Activated T-cell treated with anti-CD3 and anti-CD28 coated beads for 4 hours (primary cell): ENCODE results near the gene NKD2.
"Not testable (repeated sequence)": the region's sequence is repeated elsewhere in the genome, so short reads cannot be mapped to it uniquely, and the experiment has no call there.

Experiments used
- DNase-seq: peaks from one replicate; pipeline ENCODE4 v3.0.0-alpha.2; 2020

NKD2 gene, protein sequence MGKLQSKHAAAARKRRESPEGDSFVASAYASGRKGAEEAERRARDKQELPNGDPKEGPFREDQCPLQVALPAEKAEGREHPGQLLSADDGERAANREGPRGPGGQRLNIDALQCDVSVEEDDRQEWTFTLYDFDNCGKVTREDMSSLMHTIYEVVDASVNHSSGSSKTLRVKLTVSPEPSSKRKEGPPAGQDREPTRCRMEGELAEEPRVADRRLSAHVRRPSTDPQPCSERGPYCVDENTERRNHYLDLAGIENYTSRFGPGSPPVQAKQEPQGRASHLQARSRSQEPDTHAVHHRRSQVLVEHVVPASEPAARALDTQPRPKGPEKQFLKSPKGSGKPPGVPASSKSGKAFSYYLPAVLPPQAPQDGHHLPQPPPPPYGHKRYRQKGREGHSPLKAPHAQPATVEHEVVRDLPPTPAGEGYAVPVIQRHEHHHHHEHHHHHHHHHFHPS

DNA sequence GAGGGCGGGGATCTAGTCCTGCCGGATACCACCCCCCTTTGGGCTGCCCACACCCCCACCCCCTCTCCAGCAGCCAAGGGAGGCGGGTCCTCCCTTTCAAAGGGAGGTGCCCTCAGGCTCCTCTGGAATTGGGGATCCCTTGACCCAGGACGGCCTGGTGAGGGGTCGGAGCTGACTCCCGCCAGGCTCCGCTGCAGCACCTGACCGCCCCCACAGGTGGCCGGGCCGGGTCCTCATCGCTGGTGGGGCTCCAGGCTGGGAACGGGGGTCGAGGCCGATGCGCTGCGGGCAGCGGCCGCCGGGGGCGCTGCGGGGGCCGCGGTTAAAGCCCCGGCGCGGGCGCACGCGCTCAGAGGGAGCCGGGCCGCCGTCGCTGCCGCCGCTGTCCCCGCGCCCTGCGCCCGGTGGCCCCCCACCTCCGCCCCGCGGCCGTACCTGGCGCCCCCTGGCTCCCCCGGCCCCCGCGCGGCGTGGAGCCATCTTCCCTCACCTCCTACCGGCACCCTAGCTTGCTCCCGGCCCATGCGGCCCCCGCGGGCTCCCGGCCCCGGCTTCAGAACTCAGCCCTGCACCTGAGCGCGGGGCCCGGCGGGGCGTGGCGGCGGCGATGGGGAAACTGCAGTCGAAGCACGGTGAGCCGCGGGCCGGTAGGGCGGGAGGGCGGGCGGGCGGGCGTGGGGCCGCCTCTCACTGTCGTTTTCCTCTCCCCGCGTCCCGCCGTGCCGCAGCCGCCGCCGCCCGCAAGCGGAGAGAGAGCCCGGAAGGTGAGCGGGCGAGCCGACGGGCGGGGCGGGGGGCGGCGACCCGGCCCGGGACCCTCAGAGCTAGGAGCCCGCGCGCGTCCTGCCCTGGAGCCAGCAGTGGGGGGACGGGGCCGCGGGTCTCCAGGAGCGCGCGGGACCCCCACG lies at the start of gene NKD2:
Gene NKD2 (plus strand): TSS at position 352 of the 908 bp plus-strand sequence. CDS start 256 bp downstream, at position 608.
- no peak for DNase-seq

DNA sequence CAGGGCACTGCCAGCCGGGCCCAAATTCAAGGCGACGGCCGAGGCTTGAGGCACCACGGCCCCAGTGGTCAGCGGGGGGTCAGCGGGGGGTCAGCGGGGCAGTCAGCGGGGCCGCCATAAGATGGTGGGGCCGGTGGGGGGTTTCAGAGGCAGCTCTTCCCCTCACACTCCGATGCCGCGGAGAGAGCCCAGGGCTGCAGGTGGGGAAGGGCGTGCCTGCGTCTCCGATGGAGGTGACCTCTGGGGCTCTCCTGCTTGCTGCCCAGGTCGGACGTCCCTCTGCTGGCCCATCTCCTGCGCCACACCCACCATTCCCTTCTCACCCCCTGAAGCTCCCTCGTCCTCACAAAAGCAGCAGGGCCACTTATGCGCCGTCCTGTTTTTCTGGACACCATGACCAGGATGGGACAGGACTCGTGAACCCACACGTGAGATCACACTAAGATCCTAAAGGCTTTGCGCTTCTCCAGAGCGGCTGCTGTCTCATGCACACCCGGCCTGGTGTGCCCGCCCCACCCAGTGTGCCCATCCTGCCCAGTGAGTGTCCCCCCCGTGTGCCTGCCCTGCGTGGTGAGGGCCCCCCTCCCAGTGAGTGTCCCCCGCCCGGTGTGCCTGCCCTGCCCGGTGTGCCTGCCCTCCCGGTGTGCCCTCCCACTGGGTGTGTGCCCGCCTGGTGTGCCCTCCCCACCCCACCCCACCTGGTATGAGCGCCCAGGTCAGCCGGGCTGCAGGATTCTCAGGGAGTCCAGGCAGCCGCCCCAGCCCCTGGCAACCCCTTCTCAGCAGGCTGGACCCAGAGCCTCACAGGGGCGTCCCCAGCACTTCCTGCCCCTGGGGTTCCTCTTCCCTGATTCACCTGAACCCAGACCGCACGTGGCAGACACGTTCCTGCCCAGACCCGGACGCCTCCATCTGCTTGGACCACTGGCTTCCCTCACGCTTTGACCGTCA lies 48.7 kb upstream of the NKD2 start:
- no peak for DNase-seq

DNA sequence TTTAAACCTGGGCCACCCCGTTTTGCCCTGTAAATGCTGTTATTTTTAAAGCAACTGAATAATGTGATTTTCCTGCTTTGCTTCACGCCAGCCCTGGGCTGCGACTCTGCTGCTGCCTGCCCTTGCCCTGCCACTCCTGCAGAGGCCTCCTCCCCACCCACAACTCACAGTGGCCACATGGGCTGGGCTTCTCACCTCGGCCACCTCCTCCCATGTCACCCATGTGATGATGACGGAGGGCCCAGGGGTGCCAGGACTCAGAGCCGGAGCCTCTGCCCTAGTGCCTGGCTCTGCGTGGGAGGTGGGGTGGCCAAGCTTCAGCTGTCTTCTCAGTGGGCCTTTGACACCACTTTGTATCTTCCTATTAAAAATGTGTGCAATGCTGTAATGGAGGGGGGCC lies 48.1 kb upstream of the NKD2 start:
- DNase-seq: no peak

DNA sequence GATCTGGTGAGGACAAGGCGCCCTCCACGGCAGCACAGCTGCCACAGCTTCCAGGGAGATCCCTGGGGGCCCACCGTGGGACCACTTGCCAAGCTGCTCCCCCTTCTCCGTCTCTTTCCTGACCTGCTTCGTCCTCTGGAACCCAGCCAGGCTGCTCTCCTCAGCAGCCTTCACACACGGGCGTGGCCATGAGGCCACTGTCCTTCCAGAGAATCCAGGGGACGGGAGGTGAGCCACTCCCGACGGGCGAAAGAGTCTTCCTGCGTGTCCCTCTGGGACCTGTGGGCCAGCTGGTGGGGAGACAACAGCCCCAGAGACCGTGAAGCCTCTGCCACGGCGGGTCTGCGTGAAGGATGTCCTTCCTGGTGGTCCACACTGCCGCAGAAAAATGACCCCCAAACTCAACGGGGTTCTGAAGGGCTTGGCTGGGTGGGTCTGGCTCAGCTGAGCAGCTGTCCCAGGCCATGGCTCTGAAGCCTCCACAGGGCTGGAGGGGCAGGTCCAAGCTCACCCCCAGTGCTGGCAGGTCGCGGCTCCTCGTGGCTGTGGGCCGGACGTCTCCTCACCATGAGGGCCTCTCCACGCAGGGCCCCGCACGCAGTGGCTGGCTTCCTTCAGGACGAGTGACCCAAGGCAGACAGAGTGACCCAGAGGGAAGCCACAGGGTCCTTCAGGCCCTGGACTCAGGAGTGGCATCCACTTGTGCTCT lies 47.4 kb upstream of the NKD2 start:
- no peak for DNase-seq

DNA sequence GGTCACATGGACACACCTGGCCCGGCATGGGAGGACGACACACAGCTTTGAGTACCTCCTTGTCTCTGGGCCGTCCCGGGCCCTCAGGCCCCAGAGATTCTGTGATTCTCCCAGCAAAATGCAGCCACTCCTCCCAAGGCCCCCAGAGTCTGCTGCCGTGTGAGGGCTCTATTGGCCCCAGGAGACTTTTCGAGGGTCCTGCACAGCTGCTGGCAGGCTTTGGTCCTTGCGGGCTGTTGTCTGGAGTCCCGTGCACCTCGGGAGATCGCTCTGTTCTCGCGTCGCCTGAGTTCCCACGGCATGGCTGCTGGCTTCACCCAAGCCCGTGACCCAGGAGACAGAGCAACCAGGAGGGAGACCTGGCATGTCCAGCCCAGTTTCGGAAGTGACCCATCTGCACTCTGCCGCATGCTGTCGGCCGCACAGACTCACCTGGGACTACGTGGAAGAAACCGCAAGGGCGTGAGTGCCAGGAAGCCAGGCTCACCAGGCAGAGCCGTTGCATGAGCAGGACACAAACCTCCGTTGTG lies 46.8 kb upstream of the NKD2 start:
- DNase-seq: no peak

DNA sequence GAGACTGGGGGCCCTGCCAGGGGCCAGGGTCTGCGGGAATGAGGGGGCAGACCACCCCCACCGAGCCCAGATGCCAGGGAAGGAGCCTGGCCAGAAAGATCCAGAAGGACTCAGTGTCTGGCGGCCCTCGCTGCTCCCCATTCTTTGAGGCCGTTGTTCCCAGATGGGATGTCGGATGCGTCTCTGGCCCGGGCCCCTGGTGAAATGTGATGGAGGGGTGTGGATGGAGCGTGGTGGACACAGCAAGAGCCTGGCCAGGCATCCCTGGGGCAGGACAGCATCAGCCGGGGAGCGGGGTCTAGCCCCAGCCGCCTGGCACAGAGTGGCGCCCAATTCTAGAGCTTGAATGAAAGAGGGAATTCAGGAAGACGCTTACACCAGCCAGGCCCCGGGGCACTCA lies 46.2 kb upstream of the NKD2 start:
- DNase-seq: no peak

DNA sequence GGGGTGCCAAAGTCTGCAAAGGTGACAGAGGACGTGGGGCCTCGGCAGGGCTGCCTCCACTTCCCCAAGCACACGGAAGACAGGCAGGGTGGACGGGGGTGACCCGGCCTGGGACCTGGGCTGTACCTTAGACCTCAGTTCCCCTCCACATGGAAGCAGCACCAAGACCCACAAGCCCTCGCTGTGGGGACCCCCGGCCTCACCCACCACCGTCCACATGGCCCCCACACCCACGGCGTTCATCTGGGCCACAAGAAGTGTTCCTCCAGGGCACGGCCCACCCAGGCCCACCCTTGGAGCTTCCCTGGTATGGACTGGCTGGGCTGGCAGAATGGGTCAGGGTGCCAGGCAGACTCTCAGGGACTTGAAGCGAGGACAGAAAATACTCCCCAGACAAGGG lies 45.8 kb upstream of the NKD2 start:
- DNase-seq: no peak

DNA sequence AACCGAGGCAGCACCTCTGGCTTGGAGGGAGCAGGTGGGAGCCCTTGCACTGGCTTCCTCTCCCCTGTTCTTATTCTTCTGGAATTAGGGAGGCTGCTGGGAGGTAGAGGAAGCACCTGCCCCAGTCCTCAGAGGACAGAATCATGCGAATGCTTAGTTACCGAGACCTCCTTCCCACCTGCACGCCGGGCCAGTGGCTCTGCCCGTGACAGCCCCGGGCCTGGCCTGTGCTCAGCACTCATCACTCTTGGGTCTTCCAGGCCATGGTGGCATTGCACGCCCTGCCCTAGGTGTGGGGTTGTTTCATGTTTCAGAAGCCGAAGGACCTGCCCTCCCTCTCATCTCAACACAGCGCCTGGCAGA lies 45.3 kb upstream of the NKD2 start:
- no peak for DNase-seq

DNA sequence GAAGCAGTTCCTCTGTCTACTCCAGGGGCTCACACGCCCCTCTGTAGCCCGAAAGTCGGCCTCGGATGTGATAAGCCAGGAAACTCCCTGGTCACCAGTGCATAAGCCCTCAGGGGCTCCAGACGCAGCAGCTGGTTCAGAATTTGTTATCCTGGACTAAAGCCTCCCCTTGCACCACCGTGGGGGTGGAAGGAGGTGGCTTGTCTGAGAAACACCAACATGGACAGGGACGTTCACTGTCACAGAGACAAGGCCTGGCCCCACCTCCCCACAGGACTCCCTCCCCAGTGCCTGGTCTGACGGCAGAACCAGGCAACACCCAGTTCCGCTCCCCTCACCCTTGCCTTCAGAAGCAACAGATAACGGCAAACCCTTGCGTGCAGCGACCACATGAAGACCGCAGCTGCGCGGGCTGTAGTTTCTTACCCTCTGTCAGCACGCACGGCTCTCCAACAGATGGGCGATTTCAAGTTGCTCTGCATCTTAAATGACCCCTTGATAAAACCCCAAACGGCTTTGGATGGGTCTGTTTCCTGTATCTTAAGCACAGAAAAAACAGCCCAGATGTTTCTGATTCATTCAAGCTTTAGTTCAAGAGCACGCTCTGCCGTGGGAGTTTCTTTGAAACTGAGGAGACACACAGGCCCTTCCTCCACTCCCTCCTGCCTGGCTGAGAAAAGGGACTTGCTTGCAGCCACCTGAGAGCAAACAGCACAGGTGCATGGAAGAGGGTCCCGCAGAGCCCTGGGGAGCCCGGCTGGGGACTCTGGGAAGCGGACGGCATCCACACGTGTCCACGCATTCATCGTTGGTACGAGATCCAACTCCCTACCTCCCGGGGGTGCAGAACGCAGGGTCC lies 44.7 kb upstream of the NKD2 start:
- no peak for DNase-seq

DNA sequence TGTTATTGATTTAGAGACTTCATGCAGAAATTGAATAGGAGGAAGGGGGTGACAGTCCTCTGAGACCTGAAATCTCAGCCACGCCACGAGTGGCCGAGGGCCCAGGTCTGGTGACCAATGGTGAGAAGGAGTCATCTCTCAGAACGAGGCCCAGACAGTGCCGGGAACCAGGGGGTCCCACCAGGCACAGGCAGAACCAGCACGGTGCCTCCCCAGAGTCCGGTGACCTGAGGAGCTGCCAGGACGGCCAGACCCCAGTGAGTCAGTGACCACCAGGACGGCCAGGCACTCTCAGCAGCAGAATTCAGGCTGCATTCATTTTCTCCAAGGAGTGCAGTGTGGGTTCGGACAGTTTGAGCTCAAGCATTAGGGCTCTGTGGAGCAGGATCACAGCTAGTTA lies 43.8 kb upstream of the NKD2 start:
- no peak for DNase-seq

DNA sequence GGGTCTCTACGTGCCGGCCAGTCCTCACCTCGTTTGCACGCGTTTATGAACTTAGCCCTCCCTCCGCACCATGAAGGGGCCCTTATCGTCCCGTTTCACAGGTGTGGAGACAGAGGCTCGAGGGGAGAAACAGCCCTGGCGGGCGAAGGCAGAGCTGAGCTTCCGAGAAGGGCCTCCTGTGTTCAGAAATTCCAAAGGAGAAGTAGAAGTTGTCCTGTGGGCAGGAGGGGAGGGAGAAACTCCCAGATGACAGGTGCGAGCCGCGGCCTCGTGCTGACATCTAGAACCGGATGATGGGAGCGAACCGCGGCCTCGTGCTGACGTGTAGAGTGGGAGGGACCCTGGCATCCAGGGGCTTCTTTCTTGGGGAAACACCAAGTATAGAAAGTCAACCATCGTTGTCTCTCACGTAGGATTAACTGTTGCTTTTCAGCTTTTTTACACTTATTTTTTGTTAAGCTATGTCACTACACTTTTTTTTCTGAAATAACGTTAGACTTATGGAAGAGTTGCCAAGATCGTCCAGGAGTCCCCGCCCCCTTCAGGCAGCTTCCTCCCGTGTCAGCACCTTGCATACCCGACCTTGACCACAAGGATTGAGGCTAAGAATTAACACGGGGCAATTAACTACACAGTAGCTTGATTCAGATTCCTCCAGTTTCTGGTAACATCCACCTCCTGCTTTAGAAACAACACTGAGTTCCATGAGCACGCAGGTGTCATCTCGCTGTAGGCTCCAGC lies 42.8 kb upstream of the NKD2 start:
- DNase-seq: no peak

DNA sequence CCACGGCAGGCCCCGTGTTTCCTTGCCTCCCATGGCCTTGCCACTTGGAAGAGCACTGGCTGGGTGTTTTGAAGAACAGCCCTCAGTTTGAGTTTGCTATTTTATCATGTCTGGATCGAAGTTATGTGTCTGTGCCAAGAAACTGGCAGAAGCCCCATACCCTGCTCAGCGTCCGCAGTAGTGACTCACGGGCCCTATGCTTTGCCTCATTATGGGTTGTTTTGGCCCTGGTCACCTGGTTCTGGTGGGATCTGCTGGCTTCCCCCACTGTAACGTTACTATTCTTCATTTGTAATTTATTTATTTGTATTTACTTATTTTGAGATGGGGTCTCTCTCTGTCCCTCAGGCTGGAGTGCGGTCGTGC lies 42.3 kb upstream of the NKD2 start:
- DNase-seq: no peak

DNA sequence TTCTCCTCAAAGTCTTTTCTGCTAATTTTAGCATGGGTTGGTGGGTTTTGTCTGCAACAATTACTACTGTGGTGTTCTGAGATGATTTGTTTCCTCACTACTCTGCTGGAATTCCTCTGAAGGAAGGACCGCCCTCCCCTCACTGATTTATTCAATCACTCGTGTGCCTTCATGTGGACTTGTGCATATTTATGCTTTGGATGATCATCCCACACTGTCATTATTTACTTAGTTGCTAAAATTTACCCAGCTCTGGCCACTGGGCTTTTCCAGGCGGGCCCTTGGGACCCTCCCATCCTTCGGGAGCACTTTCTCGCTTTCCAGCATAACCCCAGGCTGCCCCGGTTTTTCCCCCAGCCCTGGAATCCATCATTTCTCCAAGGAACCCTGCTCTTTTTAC lies 41.7 kb upstream of the NKD2 start:
- DNase-seq: no peak

DNA sequence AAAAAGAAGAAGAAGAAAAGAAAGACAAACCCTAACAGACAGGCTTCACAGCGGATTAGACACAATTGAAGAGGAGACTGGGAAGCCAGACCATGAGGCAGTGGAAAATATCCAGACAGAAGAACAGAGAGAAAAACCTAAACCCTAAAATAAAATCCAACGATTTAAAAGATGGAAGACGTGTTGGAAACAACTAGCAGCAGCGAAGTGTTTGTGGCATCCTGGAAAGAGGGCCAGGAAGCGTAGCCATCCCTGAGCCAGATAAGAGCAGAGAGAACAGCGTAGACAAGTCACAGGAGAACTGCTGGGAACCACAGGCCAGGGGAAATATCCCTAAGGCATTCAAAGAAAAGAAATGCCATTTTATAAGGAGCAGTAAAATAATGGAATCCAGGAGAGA lies 39.7 kb upstream of the NKD2 start:
- no peak for DNase-seq

DNA sequence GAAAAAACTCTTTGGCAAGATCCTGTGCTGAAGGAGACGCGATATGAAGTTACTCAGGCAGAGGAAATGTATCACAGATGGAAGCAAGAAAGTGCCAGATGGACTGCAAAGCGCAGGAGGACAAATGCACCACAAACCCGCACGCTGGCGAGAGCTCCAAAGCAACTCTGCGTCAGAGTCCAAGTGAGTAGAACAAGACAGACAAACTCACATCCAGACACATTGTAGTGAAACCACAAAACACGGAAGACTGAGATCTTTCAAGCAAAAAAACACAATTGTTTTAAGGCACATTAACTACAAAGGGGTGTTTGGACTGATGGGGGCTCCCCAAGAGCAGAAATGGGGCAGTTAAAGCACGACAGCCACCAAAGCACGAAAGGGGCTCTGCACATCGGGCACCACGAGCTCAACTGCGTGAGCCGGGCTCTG lies 39.2 kb upstream of the NKD2 start:
- no peak for DNase-seq

DNA sequence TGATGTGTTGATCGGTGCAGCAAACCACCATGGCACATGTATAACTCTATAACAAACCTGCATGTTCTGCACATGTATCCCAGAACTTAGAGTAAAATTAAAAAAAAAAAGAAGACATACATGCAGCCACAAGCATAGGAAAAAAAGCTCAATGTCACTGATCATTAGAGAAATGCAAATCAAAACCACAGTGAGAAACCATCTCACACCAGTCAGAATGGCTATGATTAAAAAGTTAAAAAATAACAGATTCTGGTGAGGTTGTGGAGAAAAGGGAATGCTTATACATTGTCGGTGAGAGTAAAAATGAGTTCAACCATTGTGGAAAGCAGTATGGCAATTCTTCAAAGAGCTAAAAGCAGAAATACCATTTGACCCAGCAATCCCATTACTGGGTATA lies 36.0 kb upstream of the NKD2 start:
- DNase-seq: not testable (repeated sequence)

DNA sequence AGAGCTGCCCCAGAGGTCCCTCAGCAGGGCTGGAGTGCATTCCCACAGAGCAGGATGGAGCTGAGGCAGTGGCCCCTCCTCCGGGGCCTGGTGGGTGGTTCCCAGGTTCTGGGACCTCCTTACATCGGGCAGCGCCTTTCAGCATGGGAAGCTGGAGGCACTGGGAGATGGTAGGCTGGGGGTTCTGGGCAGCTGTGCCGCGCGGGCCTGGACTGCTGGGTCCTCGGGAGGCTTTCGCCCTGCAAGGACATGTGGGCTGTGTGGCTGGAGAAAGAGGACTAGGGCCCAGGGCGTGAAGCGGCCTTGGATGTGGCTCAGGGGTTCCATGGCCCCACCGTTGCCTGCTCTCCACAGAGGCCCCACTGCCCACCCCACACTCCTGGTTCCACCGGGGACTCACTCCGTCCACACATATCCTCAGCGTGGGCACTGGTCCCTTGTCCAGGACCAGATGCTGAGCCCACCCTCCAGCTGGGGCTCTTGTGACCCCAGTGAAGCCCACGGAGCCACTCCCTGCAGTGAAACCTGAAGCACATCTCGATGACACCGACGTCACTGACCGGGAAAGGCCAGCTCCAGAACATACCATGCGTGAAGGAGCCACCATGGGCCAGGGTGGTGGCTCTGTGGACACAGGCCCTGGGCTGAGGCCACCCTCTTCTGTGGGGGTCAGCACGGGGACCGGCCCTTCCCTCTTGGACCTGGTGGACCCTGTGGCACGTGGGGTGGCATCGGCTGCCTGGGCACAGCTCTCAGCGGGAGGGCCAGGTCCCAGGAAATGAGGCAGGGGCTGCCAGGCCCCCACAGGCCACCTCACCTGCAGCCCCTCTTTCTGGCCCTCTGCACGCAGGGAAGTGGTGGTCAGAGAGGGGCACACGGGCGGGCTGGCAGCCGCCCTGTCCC lies 31.5 kb upstream of the NKD2 start:
- no peak for DNase-seq

DNA sequence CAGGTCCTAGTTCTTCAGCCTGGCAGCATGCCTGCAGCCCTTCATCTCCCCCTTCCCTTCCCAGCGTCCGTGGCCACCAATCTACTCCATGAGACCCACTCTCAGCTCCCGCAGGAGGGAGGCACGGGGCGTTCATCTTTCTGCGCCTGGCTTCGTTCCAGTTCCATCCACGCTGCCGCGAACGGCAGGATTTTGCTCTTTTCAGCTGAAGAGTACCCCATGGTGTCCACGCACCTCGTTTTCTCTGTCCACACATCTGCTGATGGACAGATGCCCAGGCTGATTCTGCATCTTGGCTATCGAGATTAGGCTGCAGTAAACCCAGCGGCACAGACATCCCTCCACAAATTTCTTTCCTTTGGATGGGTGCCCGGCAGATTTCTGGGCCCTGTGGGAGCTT lies 30.5 kb upstream of the NKD2 start:
- DNase-seq: no peak

DNA sequence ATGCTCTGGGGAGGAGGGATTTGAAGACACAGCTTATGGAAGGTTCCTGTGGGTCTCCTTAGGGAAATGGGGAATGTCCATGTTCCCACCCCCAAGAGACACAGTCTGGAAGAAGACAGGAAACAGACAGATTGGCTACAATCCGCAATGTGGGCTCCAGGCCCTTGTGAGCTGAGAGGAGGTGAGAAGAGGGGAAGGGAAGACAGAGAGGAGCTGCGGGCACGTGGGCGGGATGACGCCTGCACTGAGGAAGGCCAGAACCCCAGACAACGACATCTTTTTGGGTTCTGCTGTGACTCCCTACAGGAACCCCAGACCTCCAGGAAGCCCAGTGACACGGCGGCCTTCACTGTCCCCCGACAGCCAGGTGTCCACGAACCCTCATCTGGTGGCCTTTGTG lies 29.9 kb upstream of the NKD2 start:
- no peak for DNase-seq
